Neural cell (in vitro differentiated cells): ENCODE data around the gene CLIC4.
"Not testable (repeated sequence)": the region's sequence is repeated elsewhere in the genome, so short reads cannot be mapped to it uniquely, and the experiment has no call there.

ENCODE experiments used
- CTCF ChIP-seq: fragments of 450-650 bp; IDR thresholded peaks from 2 replicates; pipeline ENCODE4 v1.5.1; 2014; ENCODE audit warnings: antibody characterized with exemption, mild to moderate bottlenecking, moderate library complexity; ENCODE audit not compliant: poor library complexity, severe bottlenecking
- EP300 ChIP-seq: fragments of 450-650 bp; conservative IDR thresholded peaks from 2 replicates; pipeline ENCODE4 v1.6.1; 2014; ENCODE audit warnings: antibody characterized with exemption, mild to moderate bottlenecking, moderate library complexity; ENCODE audit not compliant: poor library complexity, severe bottlenecking
- EZH2 ChIP-seq: fragments of 200-600, 300-800 bp; shearing (Covaris generic), sonication (generic); IDR thresholded peaks from 2 replicates; pipeline ENCODE4 v1.6.1; 2014; ENCODE audit warnings: antibody characterized with exemption, low read length, borderline replicate concordance, mild to moderate bottlenecking; ENCODE audit not compliant: insufficient read depth, poor library complexity, severe bottlenecking
- POLR2AphosphoS5 ChIP-seq: IDR thresholded peaks from 2 replicates; pipeline ENCODE4 v1.6.1; 2012
- SMC3 ChIP-seq: fragments of 450-650 bp; conservative IDR thresholded peaks from 2 replicates; pipeline ENCODE4 v1.6.1; 2014; ENCODE audit warnings: antibody characterized with exemption, mild to moderate bottlenecking, moderate library complexity; ENCODE audit not compliant: poor library complexity
- TF ChIP-seq, protein P1 (sequence below): IDR thresholded peaks from 2 replicates; pipeline ENCODE4 v1.6.1; 2012; ENCODE audit warnings: borderline replicate concordance

DNA sequence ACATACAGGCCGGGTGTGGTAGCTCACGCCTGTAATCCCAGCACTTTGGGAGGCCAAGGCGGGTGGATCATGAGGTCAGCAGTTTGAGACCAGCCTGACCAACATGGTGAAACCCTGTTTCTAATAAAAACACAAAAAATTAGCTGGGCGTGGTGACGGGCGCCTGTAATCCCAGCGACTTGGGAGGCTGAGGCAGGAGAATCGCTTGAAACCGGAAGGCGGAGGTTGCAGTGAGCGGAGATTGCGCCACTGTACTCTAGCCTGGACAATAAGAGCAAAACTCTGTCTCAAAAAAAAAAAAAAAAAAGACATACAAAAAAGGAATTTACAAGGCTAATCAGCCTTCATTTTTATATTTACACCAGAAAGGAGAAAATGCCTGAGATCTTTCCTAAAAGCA lies 78.2 kb downstream of the CLIC4 start:
- TF ChIP-seq CTCF, EZH2, SMC3, EP300, POLR2AphosphoS5: not testable (repeated sequence)
- TF ChIP-seq, protein P1, sequence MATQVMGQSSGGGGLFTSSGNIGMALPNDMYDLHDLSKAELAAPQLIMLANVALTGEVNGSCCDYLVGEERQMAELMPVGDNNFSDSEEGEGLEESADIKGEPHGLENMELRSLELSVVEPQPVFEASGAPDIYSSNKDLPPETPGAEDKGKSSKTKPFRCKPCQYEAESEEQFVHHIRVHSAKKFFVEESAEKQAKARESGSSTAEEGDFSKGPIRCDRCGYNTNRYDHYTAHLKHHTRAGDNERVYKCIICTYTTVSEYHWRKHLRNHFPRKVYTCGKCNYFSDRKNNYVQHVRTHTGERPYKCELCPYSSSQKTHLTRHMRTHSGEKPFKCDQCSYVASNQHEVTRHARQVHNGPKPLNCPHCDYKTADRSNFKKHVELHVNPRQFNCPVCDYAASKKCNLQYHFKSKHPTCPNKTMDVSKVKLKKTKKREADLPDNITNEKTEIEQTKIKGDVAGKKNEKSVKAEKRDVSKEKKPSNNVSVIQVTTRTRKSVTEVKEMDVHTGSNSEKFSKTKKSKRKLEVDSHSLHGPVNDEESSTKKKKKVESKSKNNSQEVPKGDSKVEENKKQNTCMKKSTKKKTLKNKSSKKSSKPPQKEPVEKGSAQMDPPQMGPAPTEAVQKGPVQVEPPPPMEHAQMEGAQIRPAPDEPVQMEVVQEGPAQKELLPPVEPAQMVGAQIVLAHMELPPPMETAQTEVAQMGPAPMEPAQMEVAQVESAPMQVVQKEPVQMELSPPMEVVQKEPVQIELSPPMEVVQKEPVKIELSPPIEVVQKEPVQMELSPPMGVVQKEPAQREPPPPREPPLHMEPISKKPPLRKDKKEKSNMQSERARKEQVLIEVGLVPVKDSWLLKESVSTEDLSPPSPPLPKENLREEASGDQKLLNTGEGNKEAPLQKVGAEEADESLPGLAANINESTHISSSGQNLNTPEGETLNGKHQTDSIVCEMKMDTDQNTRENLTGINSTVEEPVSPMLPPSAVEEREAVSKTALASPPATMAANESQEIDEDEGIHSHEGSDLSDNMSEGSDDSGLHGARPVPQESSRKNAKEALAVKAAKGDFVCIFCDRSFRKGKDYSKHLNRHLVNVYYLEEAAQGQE: not testable (repeated sequence)
